GM12801 (cell line): ENCODE results near the gene HTRA1.

Experiments
- CTCF ChIP-seq: IDR thresholded peaks from one replicate; pipeline ENCODE4 v1.5.1; 2011; ENCODE audit warnings: control low read depth; ENCODE audit not compliant: insufficient read length; ENCODE audit errors: extremely low read depth

HTRA1 gene

GRCh38 chr10:122493761-122494160 lies 32.4 kb downstream of the HTRA1 start:
- no peak for TF ChIP-seq CTCF

- no peak for TF ChIP-seq CTCF
Measured at GRCh38 chr10:122494173-122494820, 32.9 kb downstream of the HTRA1 start.

- no peak for TF ChIP-seq CTCF
Measured at GRCh38 chr10:122494833-122495232, 33.5 kb downstream of the HTRA1 start.

GRCh38 chr10:122495406-122496340 lies 34.3 kb downstream of the HTRA1 start:
- no peak for TF ChIP-seq CTCF

GRCh38 chr10:122497241-122497640 lies 35.9 kb downstream of the HTRA1 start:
- no peak for TF ChIP-seq CTCF

- TF ChIP-seq CTCF, result no peak
Measured at GRCh38 chr10:122498521-122498920, 37.2 kb downstream of the HTRA1 start.

- no peak for TF ChIP-seq CTCF
Measured at GRCh38 chr10:122499012-122499411, 37.7 kb downstream of the HTRA1 start.
